GM12872 (cell line): Measurements from ENCODE around the gene ORM1.

Experiments
- CTCF ChIP-seq: IDR thresholded peaks from 3 replicates; pipeline ENCODE4 v1.5.1; 2011; ENCODE audit warnings: low read depth, mild to moderate bottlenecking, low read length, moderate library complexity; ENCODE audit not compliant: insufficient read depth

Gene ORM1

GRCh38 chr9:114283551-114284111, 39.3 kb upstream of the ORM1 start:
- no peak for TF ChIP-seq CTCF

- TF ChIP-seq CTCF, result no peak
Measured at GRCh38 chr9:114284316-114285060, 38.4 kb upstream of the ORM1 start.

- no peak for TF ChIP-seq CTCF
Measured at GRCh38 chr9:114285166-114285867, 37.6 kb upstream of the ORM1 start.

DNA sequence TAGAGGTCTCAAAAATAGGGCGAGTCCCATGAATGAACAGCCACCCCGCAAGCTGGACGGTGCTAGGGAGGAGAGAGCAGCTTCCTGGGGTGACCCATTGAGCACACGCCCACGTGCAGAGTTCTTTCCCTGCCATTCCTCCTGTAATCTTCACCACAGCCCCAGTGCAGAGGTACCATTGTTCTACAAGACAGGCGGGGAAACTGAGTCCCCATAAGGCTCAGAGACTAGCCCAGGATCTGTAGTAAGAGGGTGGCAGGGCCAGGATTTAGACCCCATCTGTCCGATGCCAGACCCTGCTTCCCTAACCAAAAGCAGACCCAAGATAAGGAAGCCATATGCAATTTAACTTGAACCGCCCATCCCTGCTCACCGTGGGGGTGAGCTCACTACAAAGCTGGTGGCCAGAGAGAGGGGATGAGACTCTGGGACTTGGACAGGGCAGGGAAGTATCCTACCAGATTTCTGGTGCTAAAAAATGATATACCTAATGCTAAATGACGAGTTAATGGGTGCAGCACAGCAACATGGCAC, 36.7 kb upstream of the ORM1 start:
- TF ChIP-seq CTCF, result no peak

GRCh38 chr9:114287001-114287762, 35.7 kb upstream of the ORM1 start:
- no peak for TF ChIP-seq CTCF

DNA sequence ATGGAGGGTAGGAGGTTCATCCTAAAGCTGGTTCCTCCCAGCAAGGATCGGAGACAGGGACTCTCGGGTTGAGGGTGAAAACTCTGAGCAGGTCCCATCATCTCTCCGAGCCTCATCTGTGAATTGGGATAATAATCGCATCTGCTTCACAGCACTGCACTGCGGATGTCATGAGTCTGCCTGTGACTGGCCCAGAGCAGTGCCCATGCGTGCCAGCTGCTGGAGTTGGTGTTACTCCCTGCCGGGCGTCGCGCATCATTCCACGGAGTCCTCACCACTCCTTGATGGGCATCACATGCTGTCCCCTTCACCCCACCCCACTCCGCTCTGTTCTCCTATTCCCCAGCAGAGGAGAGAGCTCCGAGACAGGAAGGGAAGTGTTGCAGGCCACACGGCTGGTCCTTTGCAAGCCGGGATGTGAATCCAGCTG, 35.1 kb upstream of the ORM1 start:
- TF ChIP-seq CTCF, result no peak
